Measurements from ENCODE around the gene CNTN5.
"Not testable (repeated sequence)": the region's sequence is repeated elsewhere in the genome, so short reads cannot be mapped to it uniquely, and the experiment has no call there.

The CNTN5 gene

GRCh38 chr11:100214791-100215190 is 1194.0 kb downstream of the CNTN5 start:
- DNase-seq (ENCODE audit: low spot score) = no peak

- DNase-seq (ENCODE audit: low spot score) = no peak
Measured at GRCh38 chr11:100220801-100221200, 1200.1 kb downstream of the CNTN5 start.

- DNase-seq (ENCODE audit: low spot score) = no peak
Measured at GRCh38 chr11:100221791-100222190, 1201.0 kb downstream of the CNTN5 start.

GRCh38 chr11:100224541-100225034 is 1203.8 kb downstream of the CNTN5 start:
- no peak for DNase-seq (ENCODE audit: low spot score)

GRCh38 chr11:100229086-100229485 is 1208.3 kb downstream of the CNTN5 start:
- no peak for DNase-seq (ENCODE audit: low spot score)

- DNase-seq (ENCODE audit: low spot score) = no peak
Measured at GRCh38 chr11:100232006-100232405, 1211.3 kb downstream of the CNTN5 start.

- no peak for DNase-seq (ENCODE audit: low spot score)
Measured at GRCh38 chr11:100235085-100235484, 1214.3 kb downstream of the CNTN5 start.

GRCh38 chr11:100240025-100240539 is 1219.3 kb downstream of the CNTN5 start:
- DNase-seq (ENCODE audit: low spot score) = no peak

GRCh38 chr11:100247704-100248103 is 1227.0 kb downstream of the CNTN5 start:
- DNase-seq (ENCODE audit: low spot score) = no peak

- not testable (repeated sequence) for DNase-seq (ENCODE audit: low spot score)
Measured at GRCh38 chr11:100257238-100257803, 1236.6 kb downstream of the CNTN5 start.

- DNase-seq (ENCODE audit: low spot score) = no peak
Measured at GRCh38 chr11:100269516-100269915, 1248.8 kb downstream of the CNTN5 start.

- DNase-seq (ENCODE audit: low spot score) = no peak
Measured at GRCh38 chr11:100273066-100273815, 1252.5 kb downstream of the CNTN5 start.

- DNase-seq (ENCODE audit: low spot score) = not testable (repeated sequence)
Measured at GRCh38 chr11:100274466-100274865, 1253.7 kb downstream of the CNTN5 start.

GRCh38 chr11:100294748-100295147 is 1274.0 kb downstream of the CNTN5 start:
- no peak for DNase-seq (ENCODE audit: low spot score)

GRCh38 chr11:100296051-100296679 is 1275.4 kb downstream of the CNTN5 start:
- DNase-seq (ENCODE audit: low spot score) = no peak

GRCh38 chr11:100297516-100297915 is 1276.8 kb downstream of the CNTN5 start:
- DNase-seq (ENCODE audit: low spot score) = no peak

- no peak for DNase-seq (ENCODE audit: low spot score)
Measured at GRCh38 chr11:100302824-100303223, 1282.1 kb downstream of the CNTN5 start.

- DNase-seq (ENCODE audit: low spot score) = no peak
Measured at GRCh38 chr11:100303897-100304296, 1283.1 kb downstream of the CNTN5 start.

GRCh38 chr11:100308202-100308601 is 1287.5 kb downstream of the CNTN5 start:
- DNase-seq (ENCODE audit: low spot score) = peak; percentile 2

GRCh38 chr11:100315946-100316345 is 1295.2 kb downstream of the CNTN5 start:
- DNase-seq (ENCODE audit: low spot score) = no peak

- no peak for DNase-seq (ENCODE audit: low spot score)
Measured at GRCh38 chr11:100316952-100317351, 1296.2 kb downstream of the CNTN5 start.

GRCh38 chr11:100319691-100320090 is 1298.9 kb downstream of the CNTN5 start:
- DNase-seq (ENCODE audit: low spot score) = no peak
